ENCODE measurements around the gene BANP.
A peak's percentile ranks its signal among the peaks of the same experiment; 100 is the strongest.

Gene BANP

GRCh38 chr16:87952751-87953150 lies 1.5 kb downstream of the BANP start:
- peak overlapping the region; percentile 87 for H3K4me3 ChIP-seq (ENCODE audit: low read depth, low read length)

GRCh38 chr16:87953308-87954215 lies 2.3 kb downstream of the BANP start:
- no peak overlapping the region for H3K27ac ChIP-seq (ENCODE audit: low read depth, low read length)
- peak overlapping the region; percentile 32; the same call in 1 of the 2 replicates for H3K9ac ChIP-seq (ENCODE audit: low read depth, low read length)
- no peaks in the 10 kb centered on the region for H3K9me3 ChIP-seq (ENCODE audit: control insufficient read depth, insufficient read depth, low read length)
- H3K4me1 ChIP-seq (ENCODE audit: control insufficient read depth, insufficient read depth, low read length) = peaks cover 9% of the 10 kb centered on the region; the same call in 1 of the 2 replicates
- H3K27me3 ChIP-seq (ENCODE audit: control insufficient read depth, insufficient read depth, low read length) = no peaks in the 10 kb centered on the region
- no peak overlapping the region for H3K4me3 ChIP-seq (ENCODE audit: low read depth, low read length)
- H3K36me3 ChIP-seq (ENCODE audit: control insufficient read depth, insufficient read depth, low read length) = peaks cover 31% of the 10 kb centered on the region

More at GRCh38 chr16:87952751-87953150, 1.5 kb downstream of the BANP start:
- no peaks in the 10 kb centered on the region for H3K9me3 ChIP-seq (ENCODE audit: control insufficient read depth, insufficient read depth, low read length)
- peak overlapping the region; percentile 97; the same call in 1 of the 2 replicates for H3K9ac ChIP-seq (ENCODE audit: low read depth, low read length)
- H3K4me1 ChIP-seq (ENCODE audit: control insufficient read depth, insufficient read depth, low read length) = peaks cover 9% of the 10 kb centered on the region; the same call in 1 of the 2 replicates
- H3K27me3 ChIP-seq (ENCODE audit: control insufficient read depth, insufficient read depth, low read length) = no peaks in the 10 kb centered on the region
- H3K36me3 ChIP-seq (ENCODE audit: control insufficient read depth, insufficient read depth, low read length) = peaks cover 31% of the 10 kb centered on the region
- H3K27ac ChIP-seq (ENCODE audit: low read depth, low read length) = no peak overlapping the region

- no peak overlapping the region for H3K9ac ChIP-seq (ENCODE audit: low read depth, low read length)
- peaks cover 16% of the 10 kb centered on the region for H3K4me1 ChIP-seq (ENCODE audit: control insufficient read depth, insufficient read depth, low read length)
These were observed 3.1 kb downstream of the BANP start for GRCh38 chr16:87954361-87954760.

GRCh38 chr16:87954826-87955225 lies 3.6 kb downstream of the BANP start:
- no peak overlapping the region for H3K4me3 ChIP-seq (ENCODE audit: low read depth, low read length)
- no peak overlapping the region for H3K27ac ChIP-seq (ENCODE audit: low read depth, low read length)
- no peak overlapping the region for H3K9ac ChIP-seq (ENCODE audit: low read depth, low read length)

More at GRCh38 chr16:87954361-87954760, 3.1 kb downstream of the BANP start:
- no peak overlapping the region for H3K4me3 ChIP-seq (ENCODE audit: low read depth, low read length)
- H3K9me3 ChIP-seq (ENCODE audit: control insufficient read depth, insufficient read depth, low read length) = no peaks in the 10 kb centered on the region
- H3K27ac ChIP-seq (ENCODE audit: low read depth, low read length) = no peak overlapping the region
- H3K27me3 ChIP-seq (ENCODE audit: control insufficient read depth, insufficient read depth, low read length) = no peaks in the 10 kb centered on the region
- peaks cover 31% of the 10 kb centered on the region for H3K36me3 ChIP-seq (ENCODE audit: control insufficient read depth, insufficient read depth, low read length)

GRCh38 chr16:87955302-87956097 lies 4.3 kb downstream of the BANP start:
- H3K36me3 ChIP-seq (ENCODE audit: control insufficient read depth, insufficient read depth, low read length) = peaks cover 31% of the 10 kb centered on the region
- H3K9ac ChIP-seq (ENCODE audit: low read depth, low read length) = no peak overlapping the region
- H3K27ac ChIP-seq (ENCODE audit: low read depth, low read length) = peak overlapping the region; percentile 60
- no peak overlapping the region for H3K4me3 ChIP-seq (ENCODE audit: low read depth, low read length)
- H3K27me3 ChIP-seq (ENCODE audit: control insufficient read depth, insufficient read depth, low read length) = no peaks in the 10 kb centered on the region
- peaks cover 16% of the 10 kb centered on the region for H3K4me1 ChIP-seq (ENCODE audit: control insufficient read depth, insufficient read depth, low read length)
- H3K9me3 ChIP-seq (ENCODE audit: control insufficient read depth, insufficient read depth, low read length) = no peaks in the 10 kb centered on the region

More at GRCh38 chr16:87954826-87955225, 3.6 kb downstream of the BANP start:
- no peaks in the 10 kb centered on the region for H3K27me3 ChIP-seq (ENCODE audit: control insufficient read depth, insufficient read depth, low read length)
- H3K36me3 ChIP-seq (ENCODE audit: control insufficient read depth, insufficient read depth, low read length) = peaks cover 31% of the 10 kb centered on the region
- peaks cover 16% of the 10 kb centered on the region for H3K4me1 ChIP-seq (ENCODE audit: control insufficient read depth, insufficient read depth, low read length)
- H3K9me3 ChIP-seq (ENCODE audit: control insufficient read depth, insufficient read depth, low read length) = no peaks in the 10 kb centered on the region

GRCh38 chr16:87956098-87956364 lies 4.8 kb downstream of the BANP start:
- Histone ChIP-seq H3K4me3 (ENCODE audit: low read depth, low read length) (no peak overlapping the region), H3K27me3 (ENCODE audit: control insufficient read depth, insufficient read depth, low read length) (no peaks in the 10 kb centered on the region), H3K9ac (ENCODE audit: low read depth, low read length) (no peak overlapping the region), H3K36me3 (ENCODE audit: control insufficient read depth, insufficient read depth, low read length) (peaks cover 35% of the 10 kb centered on the region), H3K27ac (ENCODE audit: low read depth, low read length) (peak overlapping the region; percentile 60), H3K9me3 (ENCODE audit: control insufficient read depth, insufficient read depth, low read length) (no peaks in the 10 kb centered on the region), H3K4me1 (ENCODE audit: control insufficient read depth, insufficient read depth, low read length) (peaks cover 16% of the 10 kb centered on the region)

- Histone ChIP-seq H3K36me3 (ENCODE audit: control insufficient read depth, insufficient read depth, low read length) (peaks cover 35% of the 10 kb centered on the region), H3K9ac (ENCODE audit: low read depth, low read length) (peak overlapping the region; percentile 9; the same call in 1 of the 2 replicates), H3K9me3 (ENCODE audit: control insufficient read depth, insufficient read depth, low read length) (no peaks in the 10 kb centered on the region), H3K4me3 (ENCODE audit: low read depth, low read length) (no peak overlapping the region), H3K4me1 (ENCODE audit: control insufficient read depth, insufficient read depth, low read length) (peaks cover 16% of the 10 kb centered on the region), H3K27me3 (ENCODE audit: control insufficient read depth, insufficient read depth, low read length) (no peaks in the 10 kb centered on the region), H3K27ac (ENCODE audit: low read depth, low read length) (peak overlapping the region; percentile 60)
These were observed 5.4 kb downstream of the BANP start for GRCh38 chr16:87956365-87957231.

GRCh38 chr16:87957296-87958094 lies 6.3 kb downstream of the BANP start:
- Histone ChIP-seq H3K36me3 (ENCODE audit: control insufficient read depth, insufficient read depth, low read length) (peaks cover 35% of the 10 kb centered on the region), H3K27ac (ENCODE audit: low read depth, low read length) (no peak overlapping the region), H3K27me3 (ENCODE audit: control insufficient read depth, insufficient read depth, low read length) (no peaks in the 10 kb centered on the region), H3K9me3 (ENCODE audit: control insufficient read depth, insufficient read depth, low read length) (no peaks in the 10 kb centered on the region), H3K4me3 (ENCODE audit: low read depth, low read length) (no peak overlapping the region), H3K9ac (ENCODE audit: low read depth, low read length) (no peak overlapping the region), H3K4me1 (ENCODE audit: control insufficient read depth, insufficient read depth, low read length) (peaks cover 16% of the 10 kb centered on the region)

GRCh38 chr16:87958632-87959031 lies 7.4 kb downstream of the BANP start:
- H3K27me3 ChIP-seq (ENCODE audit: control insufficient read depth, insufficient read depth, low read length) = no peaks in the 10 kb centered on the region
- H3K4me1 ChIP-seq (ENCODE audit: control insufficient read depth, insufficient read depth, low read length) = peaks cover 16% of the 10 kb centered on the region

More at GRCh38 chr16:87958632-87959031, 7.4 kb downstream of the BANP start:
- H3K36me3 ChIP-seq (ENCODE audit: control insufficient read depth, insufficient read depth, low read length) = peaks cover 29% of the 10 kb centered on the region
- H3K9me3 ChIP-seq (ENCODE audit: control insufficient read depth, insufficient read depth, low read length) = no peaks in the 10 kb centered on the region
- H3K9ac ChIP-seq (ENCODE audit: low read depth, low read length) = no peak overlapping the region
- H3K4me3 ChIP-seq (ENCODE audit: low read depth, low read length) = no peak overlapping the region
- H3K27ac ChIP-seq (ENCODE audit: low read depth, low read length) = no peak overlapping the region
